Erythroblast (primary cell): ENCODE results near the gene TTC8.

Experiments
- GATA1 ChIP-seq: IDR thresholded peaks from 2 replicates; pipeline ENCODE4 v1.6.1; 2011; ENCODE audit warnings: low read depth, mild to moderate bottlenecking, control low read depth, low read length, moderate library complexity
- POLR2A ChIP-seq: IDR thresholded peaks from 2 replicates; pipeline ENCODE4 v1.6.1; 2011; ENCODE audit warnings: mild to moderate bottlenecking, low read length

DNA sequence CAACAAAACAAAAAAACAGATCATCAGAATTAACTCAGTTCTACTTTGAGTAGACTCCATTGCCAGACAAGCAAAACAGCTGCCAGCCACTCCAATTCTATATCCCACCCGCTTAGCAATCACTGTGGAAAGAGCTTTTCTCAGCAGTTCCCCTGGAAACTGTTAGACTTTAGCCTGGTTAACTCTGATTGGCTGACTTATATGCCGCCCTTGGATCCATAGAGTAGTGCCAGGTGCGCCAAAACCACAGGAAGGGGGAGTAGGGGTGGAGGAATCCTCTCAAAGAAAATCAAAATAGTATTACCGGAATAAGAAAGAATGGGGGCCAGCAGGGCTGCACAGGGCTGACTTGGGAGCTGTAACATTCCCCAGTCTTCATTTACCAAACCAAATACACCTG lies 26.3 kb upstream of the TTC8 start:
- no peak for TF ChIP-seq POLR2A
- TF ChIP-seq GATA1, result no peak
